GM21737 (cell line): ENCODE measurements around the gene CYP26C1.

Experiments used
- ATAC-seq: cut with Tn5 transposase; IDR thresholded peaks from one replicate; pipeline ENCODE4 v1.9.1; 2021; ENCODE audit warnings: mild to moderate bottlenecking, moderate library complexity; ENCODE audit not compliant: unreplicated experiment

CYP26C1 gene

GRCh38 chr10:93063977-93064660 is 3.5 kb downstream of the CYP26C1 start:
- ATAC-seq: no peak

GRCh38 chr10:93064874-93065660 is 4.5 kb downstream of the CYP26C1 start:
- no peak for ATAC-seq

GRCh38 chr10:93065675-93066543 is 5.3 kb downstream of the CYP26C1 start:
- no peak for ATAC-seq

DNA sequence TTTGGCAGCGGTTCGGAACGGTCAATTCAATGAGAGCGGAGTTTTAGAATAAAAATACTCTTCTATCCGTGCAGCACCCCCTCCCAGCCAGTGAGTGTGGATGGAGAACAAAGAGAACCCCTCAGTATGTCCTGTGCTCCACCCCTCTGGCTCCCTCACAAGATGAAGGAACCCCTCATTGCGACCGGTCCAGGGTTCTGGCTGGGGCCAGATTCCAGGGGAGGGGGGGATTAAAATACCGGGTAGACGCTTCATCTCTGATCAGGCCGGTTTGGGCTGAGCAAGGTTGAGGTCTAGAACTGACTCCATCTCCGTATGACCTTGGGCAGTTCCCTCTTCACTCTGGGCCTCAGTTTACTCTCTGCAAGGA is 5.9 kb downstream of the CYP26C1 start:
- no peak for ATAC-seq

- no peak for ATAC-seq
Observed at GRCh38 chr10:93067443-93068365, 7.1 kb downstream of the CYP26C1 start.

DNA sequence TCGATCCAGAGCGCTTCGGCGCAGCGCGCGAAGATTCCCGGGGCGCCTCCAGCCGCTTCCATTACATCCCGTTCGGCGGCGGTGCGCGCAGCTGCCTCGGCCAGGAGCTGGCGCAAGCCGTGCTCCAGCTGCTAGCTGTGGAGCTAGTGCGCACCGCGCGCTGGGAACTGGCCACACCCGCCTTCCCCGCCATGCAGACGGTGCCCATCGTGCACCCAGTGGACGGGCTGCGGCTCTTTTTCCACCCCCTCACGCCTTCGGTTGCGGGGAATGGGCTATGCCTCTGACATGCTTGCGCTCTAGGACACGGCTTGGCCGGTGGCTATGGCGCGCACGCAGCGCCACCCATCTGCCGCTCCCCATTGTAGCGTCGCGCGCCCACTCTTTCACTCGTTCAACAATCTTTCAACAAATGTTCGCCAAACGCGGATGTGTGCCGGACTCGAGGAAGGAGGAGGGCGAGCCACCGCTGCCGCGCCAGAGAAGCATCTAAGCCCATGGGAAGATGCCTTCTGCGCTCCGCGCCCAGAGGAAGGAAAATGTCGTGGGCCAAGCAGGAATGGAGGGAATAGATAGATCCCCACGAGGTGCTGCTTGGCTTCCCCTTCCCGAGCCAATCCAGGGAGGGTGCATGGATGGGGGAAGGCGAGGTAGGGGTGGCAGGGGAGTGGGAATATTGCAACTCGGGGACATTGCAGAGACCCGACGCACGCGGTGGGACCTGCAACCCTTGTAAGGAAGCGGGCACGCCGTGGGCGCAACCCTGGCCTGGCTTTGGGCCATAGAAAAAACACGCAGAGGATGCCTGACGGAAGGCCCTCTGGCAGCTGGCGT is 8.0 kb downstream of the CYP26C1 start:
- ATAC-seq: no peak

- no peak for ATAC-seq
Observed at GRCh38 chr10:93069245-93069561, 8.6 kb downstream of the CYP26C1 start.

DNA sequence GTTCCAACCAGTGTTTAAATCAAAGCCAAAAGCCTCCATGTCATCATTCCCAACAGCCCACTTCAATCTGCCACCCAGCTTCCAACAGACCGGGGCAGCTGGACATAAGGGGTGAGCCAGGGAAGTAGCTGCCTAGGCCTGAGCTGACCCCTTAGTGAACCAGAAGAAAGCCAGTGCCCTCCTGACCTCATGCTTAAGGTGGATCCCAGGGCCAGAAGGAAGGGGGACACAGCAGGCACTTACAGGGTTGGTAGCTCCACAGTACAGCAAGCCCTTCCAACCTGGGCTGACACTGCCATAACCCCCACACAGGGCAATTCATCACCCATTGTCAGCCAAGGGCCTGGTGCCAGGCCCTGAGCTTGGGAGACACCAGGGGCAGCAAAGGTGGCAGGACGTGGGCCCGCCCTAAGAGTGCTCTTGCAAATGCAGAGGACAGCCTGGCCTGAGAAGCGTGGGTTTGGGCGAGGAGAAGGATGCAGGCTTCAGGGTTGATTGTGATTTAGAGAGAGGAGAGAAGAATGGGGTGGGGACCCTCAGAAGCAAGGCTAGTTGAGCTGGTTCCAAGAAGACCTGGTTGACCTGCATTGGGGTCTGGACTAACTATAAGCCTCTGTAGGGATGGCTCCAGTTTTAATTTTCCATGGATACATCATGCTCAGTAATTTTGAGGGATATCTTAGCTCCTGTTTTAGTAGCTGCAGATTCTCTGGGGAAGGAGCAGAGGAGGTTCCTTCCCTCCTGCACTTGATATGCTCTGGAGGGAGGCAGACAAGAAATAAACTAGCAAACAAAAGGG is 10.0 kb downstream of the CYP26C1 start:
- ATAC-seq: no peak

- no peak for ATAC-seq
Observed at GRCh38 chr10:93071177-93071472, 10.5 kb downstream of the CYP26C1 start.

DNA sequence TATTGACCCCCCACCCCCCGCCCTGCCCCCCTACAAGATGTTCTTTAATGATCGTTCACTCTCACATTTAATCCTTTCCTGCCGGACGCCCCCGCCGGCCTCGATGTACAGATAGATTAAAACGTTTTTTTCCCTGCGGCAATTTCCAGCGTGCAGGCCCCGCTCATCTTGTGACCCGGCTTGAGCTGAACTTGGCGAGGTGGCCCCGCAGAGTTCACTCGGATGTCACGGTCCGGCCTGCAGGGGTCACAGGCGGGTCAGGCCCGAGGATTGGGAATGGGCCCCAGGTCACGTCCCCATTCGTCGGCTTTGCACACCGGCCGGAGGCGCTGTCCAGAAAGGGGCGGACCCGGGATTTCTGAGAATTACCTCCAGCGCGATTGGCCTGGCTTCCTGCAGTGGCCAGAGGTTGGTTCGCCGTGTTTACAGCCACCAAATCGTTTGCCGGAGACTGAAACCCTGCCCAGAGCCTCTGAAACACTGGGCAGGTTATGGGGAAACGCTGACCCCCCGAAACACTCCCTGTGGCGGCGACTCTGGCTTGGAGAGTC is 11.2 kb downstream of the CYP26C1 start:
- no peak for ATAC-seq

- no peak for ATAC-seq
Observed at GRCh38 chr10:93072225-93072712, 11.7 kb downstream of the CYP26C1 start.

GRCh38 chr10:93072713-93073538 is 12.3 kb downstream of the CYP26C1 start:
- no peak for ATAC-seq

DNA sequence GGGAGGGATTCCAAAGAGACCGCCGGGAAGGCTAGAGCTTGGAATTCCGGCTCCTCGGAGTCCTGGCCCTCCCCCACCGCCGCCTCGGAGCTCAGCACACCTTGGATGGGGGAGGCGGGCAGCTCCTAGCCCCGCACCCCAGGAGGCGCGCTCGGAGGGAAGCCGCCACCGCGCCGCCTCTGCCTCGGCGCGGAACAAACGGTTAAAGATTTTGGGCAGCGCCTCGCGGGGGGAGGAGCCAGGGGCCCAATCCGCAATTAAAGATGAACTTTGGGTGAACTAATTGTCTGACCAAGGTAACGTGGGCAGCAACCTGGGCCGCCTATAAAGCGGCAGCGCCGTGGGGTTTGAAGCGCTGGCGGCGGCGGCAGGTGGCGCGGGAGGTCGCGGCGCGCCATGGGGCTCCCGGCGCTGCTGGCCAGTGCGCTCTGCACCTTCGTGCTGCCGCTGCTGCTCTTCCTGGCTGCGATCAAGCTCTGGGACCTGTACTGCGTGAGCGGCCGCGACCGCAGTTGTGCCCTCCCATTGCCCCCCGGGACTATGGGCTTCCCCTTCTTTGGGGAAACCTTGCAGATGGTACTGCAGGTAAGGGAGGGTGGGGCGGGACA is 13.0 kb downstream of the CYP26C1 start, which contains the start of gene CYP26A1:
Gene CYP26A1, plus strand, starts transcription at position 355 of the 608 bp plus-strand sequence. Its CDS starts 42 bp downstream, at position 397.
- ATAC-seq: no peak

GRCh38 chr10:93074147-93074596 is 13.6 kb downstream of the CYP26C1 start:
- ATAC-seq: no peak

- no peak for ATAC-seq
Observed at GRCh38 chr10:93074597-93075368, 14.2 kb downstream of the CYP26C1 start.
